Testis (tissue), 3 donors: ENCODE measurements around the gene PDZD11. TPM values are rescaled to one million over a fixed set of nuclear protein-coding genes. Genes with fewer than 3 reads are reported as not detected.
A peak's percentile ranks its signal among the peaks of the same experiment; 100 is the strongest.

Experiments
- DNase-seq: peaks from one replicate; pipeline ENCODE4 v3.0.0-alpha.2; 2019
- H3K27ac ChIP-seq, 2 donors: fragments of 200-600 bp; sonication (generic); one replicate each; pipeline ENCODE4 v1.5.1; 2019
- H3K27me3 ChIP-seq: fragments of 200-600 bp; sonication (generic); one replicate; pipeline ENCODE4 v1.5.1; 2019
- H3K36me3 ChIP-seq: fragments of 200-600 bp; sonication (generic); one replicate; pipeline ENCODE4 v1.5.1; 2017; ENCODE audit warnings: low read depth; ENCODE audit errors: missing control alignments
- H3K4me1 ChIP-seq: fragments of 200-600 bp; sonication (generic); one replicate; pipeline ENCODE4 v1.5.1; 2019
- H3K4me3 ChIP-seq, 2 donors: fragments of 200-600 bp; sonication (generic); one replicate each; pipeline ENCODE4 v1.5.1; 2017 to 2019
- H3K9me3 ChIP-seq: fragments of 200-600 bp; sonication (generic); one replicate; pipeline ENCODE4 v1.5.1; 2017
- POLR2A ChIP-seq: fragments of 450-650 bp; IDR thresholded peaks from one replicate; pipeline ENCODE4 v1.6.1; 2017; ENCODE audit warnings: antibody characterized with exemption, mild to moderate bottlenecking, moderate library complexity
- WGBS, 2 donors: methylation state at CpG; one replicate each; pipeline ENCODE4 v1.1.5; 2018; 5-methylcytosine and 5-hydroxymethylcytosine counted together
- intact Hi-C: fragments of 100-400 bp; cut with DNase I; formaldehyde crosslinking; loops from one replicate; pipeline ENCODE4 v1.15.1; 2023; ENCODE audit warnings: low total_unique reads
- polyA plus RNA-seq: library from polyadenylated mRNA; stranded (reverse); fragments of 350-450 nt; fragmentation: Illumina TruSeq; extraction: RNeasy Lipid Tissue Mini Kit (QIAGEN cat#74804); gene quantifications from one replicate; pipeline ENCODE4 v1.2.3, GENCODE V29; 2014; ENCODE audit warnings: low read depth, low replicate concordance; ENCODE audit not compliant: insufficient read depth
- total RNA-seq, 2 donors: library from RNA; depleted of rRNA; stranded (reverse); fragments of >200 nt; gene quantifications; one replicate each; pipeline ENCODE4 v1.2.3, GENCODE V29; 2016
- TF ChIP-seq, protein P1 (sequence below), 3 experiments: fragments of 450-650 bp in 2 of 3; fragments of 200-600 bp in 1 of 3; sonication (generic) in 1 of 3; IDR thresholded peaks; one replicate each; pipeline ENCODE4 v1.5.1; 2016 to 2019; ENCODE audit warnings: antibody characterized with exemption in 3 of 3, mild to moderate bottlenecking in 2 of 3, moderate library complexity in 1 of 3

The PDZD11 gene
- total and polyA plus RNA-seq, 3 donors from 2014 or later = 24.2 to 25.4 (median 25.0) TPM

DNA sequence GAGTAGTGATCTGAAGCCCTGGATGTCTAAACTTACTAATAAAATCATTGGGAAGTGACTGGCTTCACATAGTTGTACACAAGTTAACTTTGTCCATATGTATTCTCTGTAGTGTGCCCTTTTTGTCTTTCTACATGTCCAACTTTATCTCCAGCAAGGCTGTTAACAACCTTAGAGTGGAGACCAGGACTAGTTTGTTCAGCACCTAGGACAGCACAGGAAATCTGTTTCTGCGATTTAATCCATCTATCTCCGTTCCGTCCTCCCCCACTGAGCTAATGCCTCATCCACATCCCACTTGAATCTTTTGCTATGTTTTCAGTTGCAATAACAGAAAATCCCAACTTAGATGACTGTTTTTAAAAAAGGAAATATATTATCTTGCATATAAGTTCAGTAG is 24.9 kb downstream of the PDZD11 start:
- Histone ChIP-seq H3K27ac (no peak overlapping the region), H3K9me3 (no peaks in the 10 kb centered on the region), H3K4me3 (no peak overlapping the region), H3K4me1 (no peaks in the 10 kb centered on the region), H3K27me3 (no peaks in the 10 kb centered on the region), H3K36me3 (no peaks in the 10 kb centered on the region)
- 48 to 53% methylated on average over 3 of the region's 3 CpGs for WGBS, 2 donors
- TF ChIP-seq, protein P1, sequence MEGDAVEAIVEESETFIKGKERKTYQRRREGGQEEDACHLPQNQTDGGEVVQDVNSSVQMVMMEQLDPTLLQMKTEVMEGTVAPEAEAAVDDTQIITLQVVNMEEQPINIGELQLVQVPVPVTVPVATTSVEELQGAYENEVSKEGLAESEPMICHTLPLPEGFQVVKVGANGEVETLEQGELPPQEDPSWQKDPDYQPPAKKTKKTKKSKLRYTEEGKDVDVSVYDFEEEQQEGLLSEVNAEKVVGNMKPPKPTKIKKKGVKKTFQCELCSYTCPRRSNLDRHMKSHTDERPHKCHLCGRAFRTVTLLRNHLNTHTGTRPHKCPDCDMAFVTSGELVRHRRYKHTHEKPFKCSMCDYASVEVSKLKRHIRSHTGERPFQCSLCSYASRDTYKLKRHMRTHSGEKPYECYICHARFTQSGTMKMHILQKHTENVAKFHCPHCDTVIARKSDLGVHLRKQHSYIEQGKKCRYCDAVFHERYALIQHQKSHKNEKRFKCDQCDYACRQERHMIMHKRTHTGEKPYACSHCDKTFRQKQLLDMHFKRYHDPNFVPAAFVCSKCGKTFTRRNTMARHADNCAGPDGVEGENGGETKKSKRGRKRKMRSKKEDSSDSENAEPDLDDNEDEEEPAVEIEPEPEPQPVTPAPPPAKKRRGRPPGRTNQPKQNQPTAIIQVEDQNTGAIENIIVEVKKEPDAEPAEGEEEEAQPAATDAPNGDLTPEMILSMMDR (IDR thresholded peaks at IDR 0.05) = no peak
- no peak for TF ChIP-seq POLR2A
- no peak for DNase-seq
- intact Hi-C loops = no loop called here

DNA sequence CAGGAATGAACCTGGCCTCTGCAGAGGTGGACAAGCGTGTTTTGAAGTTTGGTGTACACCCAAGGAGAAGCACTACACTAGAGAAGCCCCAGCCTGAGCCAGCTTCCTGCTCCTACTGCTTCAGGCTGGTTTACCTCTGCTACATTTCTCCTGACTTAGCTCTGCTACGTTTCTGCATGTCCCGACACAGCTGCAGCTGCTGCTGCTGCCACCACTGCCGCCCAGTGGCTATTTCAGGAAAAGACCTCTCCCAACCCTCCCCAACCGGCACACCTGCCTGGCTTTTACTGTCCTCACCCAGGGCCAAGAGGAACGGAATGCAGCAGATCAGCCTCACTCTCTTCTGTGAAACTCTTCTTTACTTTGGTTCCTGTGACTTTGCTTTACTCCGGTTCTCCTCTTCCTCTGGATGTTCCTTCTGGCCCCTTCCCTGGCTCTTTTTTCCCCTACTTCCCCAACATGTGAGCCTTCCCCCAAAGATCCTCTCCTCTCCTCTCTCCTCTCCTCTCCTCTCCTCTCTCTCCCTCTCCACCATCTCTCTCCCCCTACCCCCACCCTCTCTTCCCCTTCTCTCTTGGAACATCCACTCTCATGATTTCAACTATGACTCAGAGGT is 26.7 kb downstream of the PDZD11 start:
- 46 to 62% methylated on average over 5 to 7 of the region's 7 CpGs for WGBS, 2 donors

DNA sequence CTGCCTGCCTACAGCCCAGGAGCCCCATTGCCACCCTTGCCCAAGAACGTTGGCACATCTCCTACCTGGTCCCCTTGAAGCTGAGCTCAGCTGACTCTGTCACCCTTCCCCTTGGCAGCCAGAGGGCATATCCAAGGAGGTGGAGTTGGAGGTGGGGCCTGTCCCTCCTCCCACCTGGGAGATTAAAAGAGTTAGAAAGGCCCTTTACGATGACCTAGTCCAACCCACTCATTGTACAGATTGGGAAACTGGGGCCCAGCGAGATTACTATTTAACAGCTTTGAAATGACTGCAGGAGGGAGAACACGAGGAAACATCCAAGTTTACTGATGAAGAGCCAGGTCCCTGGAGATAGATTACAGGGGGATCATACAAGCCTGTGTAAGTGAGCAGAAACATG is 29.6 kb downstream of the PDZD11 start, which contains the start of gene P2RY4:
TSS of gene P2RY4 (minus strand) at position 101 of the 400 bp plus-strand sequence. CDS start 580 bp downstream, outside the sequence.
- DNase-seq = no peak
- intact Hi-C loops = no loop called here
- Histone ChIP-seq H3K9me3 (no peaks in the 10 kb centered on the region), H3K27me3 (no peaks in the 10 kb centered on the region), H3K4me1 (no peaks in the 10 kb centered on the region), H3K4me3 (no peak within 1 kb of the TSS), H3K27ac (no peak within 1 kb of the TSS), H3K36me3 (no peaks in the 10 kb centered on the region)
- WGBS, 2 donors = 75 to 77% methylated on average over 2 to 4 of the region's 4 CpGs
- TF ChIP-seq, protein P1 (IDR thresholded peaks at IDR 0.05) = no peak
- TF ChIP-seq POLR2A = no peak

More for the DNA sequence above, 26.7 kb downstream of the PDZD11 start:
- TF ChIP-seq, protein P1 (IDR thresholded peaks at IDR 0.05) = peak in 1 of 3 experiments; percentile 28
- TF ChIP-seq POLR2A = no peak
- no peaks in the 10 kb centered on the region for H3K9me3 ChIP-seq
- intact Hi-C loops = no loop called here
- H3K27ac ChIP-seq = no peak overlapping the region
- no peaks in the 10 kb centered on the region for H3K36me3 ChIP-seq
- no peaks in the 10 kb centered on the region for H3K27me3 ChIP-seq
- DNase-seq = peak; percentile 47
- H3K4me1 ChIP-seq = no peaks in the 10 kb centered on the region
- no peak overlapping the region for H3K4me3 ChIP-seq

DNA sequence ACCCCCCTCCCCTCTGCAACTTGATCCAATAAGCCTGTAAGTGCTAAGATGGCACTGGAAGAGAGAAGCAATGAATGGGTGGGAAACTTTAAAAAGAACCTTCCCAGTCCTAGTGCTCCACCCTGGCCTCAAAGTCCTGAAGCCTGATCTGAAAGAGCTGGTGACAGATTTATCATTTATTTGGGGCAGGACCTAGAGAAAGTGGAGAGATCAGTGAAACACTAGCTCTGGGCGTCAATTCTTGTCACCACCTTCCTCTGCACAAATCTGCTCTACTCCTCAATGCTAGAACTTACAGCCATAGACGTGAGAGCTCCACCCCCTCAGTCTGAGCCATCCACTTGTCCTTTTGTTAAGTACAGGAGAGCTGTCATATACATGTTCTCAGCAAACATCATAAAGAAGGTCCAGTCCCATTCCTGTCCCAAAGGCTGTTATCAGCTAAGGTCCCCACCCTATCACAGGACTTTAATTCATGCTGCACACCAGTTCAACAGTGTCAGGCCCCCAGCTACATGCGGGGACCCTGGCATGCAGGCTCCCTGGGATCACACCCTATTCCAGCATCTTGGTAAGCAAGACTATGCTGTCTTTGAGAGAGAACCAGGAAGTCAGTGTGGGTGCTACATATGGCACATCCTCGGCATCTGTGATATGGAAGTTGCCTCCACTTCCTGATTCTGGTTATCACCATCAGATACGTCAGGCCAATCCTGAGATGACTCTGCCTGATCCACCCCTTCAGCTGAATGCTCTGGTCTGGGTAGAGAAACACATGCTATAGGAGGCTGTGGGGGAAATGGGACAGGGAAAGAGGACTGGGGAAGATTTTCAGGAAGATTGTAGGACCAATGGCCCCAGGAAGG is 32.1 kb downstream of the PDZD11 start:
- no peak overlapping the region for H3K4me3 ChIP-seq
- H3K36me3 ChIP-seq = no peaks in the 10 kb centered on the region
- no peak for DNase-seq
- intact Hi-C loops = no loop called here
- H3K27ac ChIP-seq = no peak overlapping the region
- no peaks in the 10 kb centered on the region for H3K27me3 ChIP-seq
- H3K9me3 ChIP-seq = no peaks in the 10 kb centered on the region
- H3K4me1 ChIP-seq = no peaks in the 10 kb centered on the region
- TF ChIP-seq POLR2A = no peak
- 86 to 100% methylated on average over 3 to 5 of the region's 5 CpGs for WGBS, 2 donors

DNA sequence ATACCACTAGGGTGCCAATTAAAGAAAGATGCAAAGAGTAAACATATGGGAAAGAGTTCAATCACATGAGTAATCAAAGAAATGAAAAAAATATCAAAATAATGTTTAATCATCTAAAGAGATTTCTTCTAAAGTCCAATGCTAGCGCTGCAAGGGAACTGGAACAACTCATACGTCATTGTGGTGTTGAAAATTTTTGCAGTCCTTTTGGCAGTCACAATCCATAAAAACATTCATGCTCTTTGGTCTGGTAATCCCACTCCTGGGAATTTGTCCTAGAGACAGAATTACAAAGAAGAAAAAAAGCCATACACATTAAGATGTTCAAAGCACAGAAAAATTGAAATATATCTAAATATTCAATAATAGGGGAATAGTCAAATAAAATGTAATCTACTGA is 34.3 kb downstream of the PDZD11 start:
- H3K4me1 ChIP-seq = no peaks in the 10 kb centered on the region
- H3K27me3 ChIP-seq = no peaks in the 10 kb centered on the region
- no peak overlapping the region for H3K4me3 ChIP-seq
- H3K9me3 ChIP-seq = no peaks in the 10 kb centered on the region
- intact Hi-C loops = no loop called here
- no peak overlapping the region for H3K27ac ChIP-seq
- 82 to 100% methylated on average over 2 of the region's 2 CpGs for WGBS, 2 donors
- H3K36me3 ChIP-seq = no peaks in the 10 kb centered on the region
- TF ChIP-seq, protein P1 (IDR thresholded peaks at IDR 0.05) = no peak
- DNase-seq = no peak
